ENCODE measurements around the gene DGKG. TPM values are rescaled to one million over a fixed set of nuclear protein-coding genes. Genes with fewer than 3 reads are reported as not detected.
A peak's percentile ranks its signal among the peaks of the same experiment; 100 is the strongest.

DGKG gene
- total RNA-seq, 1 donor from 2014 or later, result 0.22 TPM

- H3K4me1 Mint-ChIP-seq, result peaks cover 24% of the 10 kb centered on the region
- Histone ChIP-seq H3K4me1 (no peaks in the 10 kb centered on the region), H4K20me1 (ENCODE audit: low read depth) (no peaks in the 10 kb centered on the region), H3K9me3 (ENCODE audit: low read depth) (no peaks in the 10 kb centered on the region), H3K4me2 (no peak overlapping the region), H2AFZ (replicated peaks) (no peak overlapping the region), H3K79me2 (ENCODE audit: low read depth) (no peaks in the 10 kb centered on the region), H3F3A (ENCODE audit: low read depth) (no peaks in the 10 kb centered on the region), H3K27ac (no peak overlapping the region), H3K9ac (no peak overlapping the region), H3K4me3 (no peak overlapping the region), H3K27me3 (no peaks in the 10 kb centered on the region), H3K36me3 (no peaks in the 10 kb centered on the region)
- no peaks in the 10 kb centered on the region for H3K36me3 Mint-ChIP-seq
- no peak for DNase-seq (ENCODE audit: low spot score)
- H3K27ac Mint-ChIP-seq, result no peak overlapping the region
- no peaks in the 10 kb centered on the region for H3K9me3 Mint-ChIP-seq
- no peak for TF ChIP-seq EZH2phosphoT487 (IDR thresholded peaks at IDR 0.05)
- no peak for TF ChIP-seq CTCF (IDR thresholded peaks at IDR 0.05)
- TF ChIP-seq EZH2 (IDR thresholded peaks at IDR 0.05), result no peak
- peaks cover 12% of the 10 kb centered on the region for H3K27me3 Mint-ChIP-seq (ENCODE audit: insufficient read depth, low read depth)
- H3K4me3 Mint-ChIP-seq, result no peak overlapping the region
These were observed 110.0 kb downstream of the DGKG start for GRCh38 chr3:186251948-186252619.

GRCh38 chr3:186248850-186249249 lies 113.2 kb downstream of the DGKG start:
- Mint-ChIP-seq H3K4me3 (no peak overlapping the region), H3K9me3 (no peaks in the 10 kb centered on the region), H3K27me3 (ENCODE audit: insufficient read depth, low read depth) (peaks cover 7% of the 10 kb centered on the region), H3K4me1 (peaks cover 7% of the 10 kb centered on the region), H3K36me3 (no peaks in the 10 kb centered on the region), H3K27ac (no peak overlapping the region)
- H3K4me3 ChIP-seq, result no peak overlapping the region
- H3K36me3 ChIP-seq, result no peaks in the 10 kb centered on the region
- H2AFZ ChIP-seq (replicated peaks), result no peak overlapping the region
- no peak overlapping the region for H3K27ac ChIP-seq
- no peaks in the 10 kb centered on the region for H4K20me1 ChIP-seq (ENCODE audit: low read depth)
- H3K9ac ChIP-seq, result no peak overlapping the region
- no peaks in the 10 kb centered on the region for H3K4me1 ChIP-seq
- no peak for DNase-seq (ENCODE audit: low spot score)
- H3K9me3 ChIP-seq (ENCODE audit: low read depth), result no peaks in the 10 kb centered on the region
- H3K27me3 ChIP-seq, result no peaks in the 10 kb centered on the region
- H3K4me2 ChIP-seq, result no peak overlapping the region
- no peak for TF ChIP-seq EZH2 (IDR thresholded peaks at IDR 0.05)
- TF ChIP-seq CTCF (IDR thresholded peaks at IDR 0.05), result no peak
- no peak for TF ChIP-seq EZH2phosphoT487 (IDR thresholded peaks at IDR 0.05)
- H3F3A ChIP-seq (ENCODE audit: low read depth), result no peaks in the 10 kb centered on the region
- no peaks in the 10 kb centered on the region for H3K79me2 ChIP-seq (ENCODE audit: low read depth)

GRCh38 chr3:186247821-186248814 lies 113.9 kb downstream of the DGKG start:
- H3K27ac ChIP-seq, result no peak overlapping the region
- H3K9me3 ChIP-seq (ENCODE audit: low read depth), result no peaks in the 10 kb centered on the region
- Mint-ChIP-seq H3K4me1 (peaks cover 7% of the 10 kb centered on the region), H3K27ac (peak overlapping the region; percentile 44), H3K4me3 (no peak overlapping the region), H3K27me3 (ENCODE audit: insufficient read depth, low read depth) (peaks cover 10% of the 10 kb centered on the region), H3K9me3 (no peaks in the 10 kb centered on the region), H3K36me3 (no peaks in the 10 kb centered on the region)
- no peaks in the 10 kb centered on the region for H3F3A ChIP-seq (ENCODE audit: low read depth)
- no peak overlapping the region for H3K9ac ChIP-seq
- no peaks in the 10 kb centered on the region for H4K20me1 ChIP-seq (ENCODE audit: low read depth)
- TF ChIP-seq EZH2phosphoT487 (IDR thresholded peaks at IDR 0.05) (no peak), EZH2 (IDR thresholded peaks at IDR 0.05) (no peak), CTCF (IDR thresholded peaks at IDR 0.05) (no peak)
- H3K79me2 ChIP-seq (ENCODE audit: low read depth), result no peaks in the 10 kb centered on the region
- H3K27me3 ChIP-seq, result no peaks in the 10 kb centered on the region
- H3K4me3 ChIP-seq, result no peak overlapping the region
- no peak overlapping the region for H3K4me2 ChIP-seq
- no peaks in the 10 kb centered on the region for H3K4me1 ChIP-seq
- no peaks in the 10 kb centered on the region for H3K36me3 ChIP-seq
- DNase-seq (ENCODE audit: low spot score), result no peak
- no peak overlapping the region for H2AFZ ChIP-seq (replicated peaks)
